Hematopoietic multipotent progenitor cell (in vitro differentiated cells): ENCODE data around the gene SLC45A1. TPM values are rescaled to one million over a fixed set of nuclear protein-coding genes. Genes with fewer than 3 reads are reported as not detected.
A peak's percentile ranks its signal among the peaks of the same experiment; 100 is the strongest.

Source experiments
- DNase-seq, 3 donors: peaks; one replicate each; pipeline ENCODE4 v3.0.0-alpha.2; 2011 to 2015; ENCODE audit warnings: low read depth in 2 of 3, low spot score in 2 of 3
- total RNA-seq: library from RNA; depleted of rRNA; stranded (reverse); fragments of >200 nt; gene quantifications from one replicate; pipeline ENCODE4 v1.2.3, GENCODE V29; 2012

The SLC45A1 gene
- total RNA-seq, 1 donor: 0.27 TPM

GRCh38 chr1:8334106-8334851, 16.4 kb downstream of the SLC45A1 start:
- no peak for DNase-seq

GRCh38 chr1:8335246-8335645, 17.3 kb downstream of the SLC45A1 start:
- no peak for DNase-seq

DNA sequence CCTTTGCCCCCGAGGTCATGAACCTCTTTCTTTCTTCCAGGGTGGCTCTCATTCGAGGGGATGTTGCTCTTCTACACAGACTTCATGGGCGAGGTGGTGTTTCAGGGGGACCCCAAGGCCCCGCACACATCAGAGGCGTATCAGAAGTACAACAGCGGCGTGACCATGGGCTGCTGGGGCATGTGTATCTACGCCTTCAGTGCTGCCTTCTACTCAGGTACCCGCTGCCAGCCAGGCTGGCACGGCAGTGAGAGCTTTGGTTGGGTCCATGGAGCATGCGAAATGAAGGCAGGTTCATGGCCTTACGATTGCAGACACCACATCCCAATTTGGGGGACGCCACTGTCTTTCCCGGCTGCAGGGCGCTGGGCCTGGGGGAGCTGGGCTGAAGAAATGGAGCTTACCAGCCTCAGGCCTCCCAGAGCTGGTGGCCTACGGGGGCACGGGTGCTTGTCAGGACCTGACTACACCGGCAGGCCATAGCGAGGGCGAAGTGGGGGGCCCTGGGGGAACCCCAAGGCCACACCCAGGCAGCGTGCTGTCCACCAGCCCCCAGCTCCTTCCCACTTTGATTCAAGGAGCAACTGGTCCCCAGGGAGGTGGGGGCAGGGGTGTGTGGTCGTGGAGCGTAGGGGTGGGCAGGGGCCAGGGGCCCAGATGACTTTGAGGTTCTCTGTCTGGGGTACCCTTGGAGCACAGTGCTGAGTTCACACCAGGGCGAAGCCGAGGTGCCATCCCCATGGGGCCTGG, 20.0 kb downstream of the SLC45A1 start:
- no peak for DNase-seq

DNA sequence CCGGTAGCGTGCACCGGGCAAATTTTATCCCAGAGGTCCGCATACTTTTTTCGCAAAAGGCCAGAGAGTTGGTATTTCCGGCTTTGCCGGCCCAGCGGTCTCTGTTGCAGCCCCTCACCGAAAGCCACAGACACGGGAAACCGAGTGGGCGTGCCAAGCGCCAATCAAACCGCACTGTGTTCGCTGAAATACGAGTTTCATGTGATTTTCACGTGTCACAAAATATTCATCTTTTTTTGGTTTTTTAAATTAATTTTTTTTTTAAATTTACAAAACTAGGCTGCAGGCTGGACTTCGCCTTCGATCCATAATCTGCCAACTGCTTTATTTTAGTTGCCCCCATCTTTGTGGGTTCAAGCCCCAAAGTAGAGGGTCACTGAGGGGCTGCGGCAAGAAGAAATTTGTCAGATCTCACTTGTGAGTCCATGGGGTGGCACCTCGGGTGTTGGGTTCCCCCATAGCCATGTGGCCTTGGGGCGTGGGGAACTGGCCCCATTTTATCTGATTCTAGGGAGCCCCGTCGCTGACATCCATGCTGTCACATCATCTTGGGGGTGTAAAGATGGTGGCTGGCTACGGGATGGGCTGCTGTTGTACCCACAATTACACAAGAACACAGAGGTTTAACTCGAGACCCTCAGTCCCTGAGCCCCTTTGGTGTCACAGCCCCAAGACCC, 20.8 kb downstream of the SLC45A1 start:
- DNase-seq: no peak

DNA sequence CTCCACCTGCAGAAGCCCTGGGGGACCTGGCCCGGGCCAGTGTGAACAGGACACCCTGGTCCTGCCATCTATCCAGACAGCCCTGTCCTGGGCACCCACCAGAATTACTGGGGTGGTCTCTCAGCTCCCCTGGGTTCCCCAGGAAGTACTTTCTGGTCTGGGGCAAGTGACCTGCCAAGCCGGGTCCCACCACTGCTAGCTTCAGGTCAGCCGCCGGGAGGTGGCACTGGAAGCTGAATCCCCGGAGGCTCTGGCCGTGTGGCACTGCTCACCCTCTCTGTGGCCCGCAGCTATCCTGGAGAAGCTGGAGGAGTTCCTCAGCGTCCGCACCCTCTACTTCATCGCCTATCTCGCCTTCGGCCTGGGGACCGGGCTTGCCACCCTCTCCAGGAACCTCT, 21.3 kb downstream of the SLC45A1 start:
- no peak for DNase-seq

GRCh38 chr1:8340448-8340847, 22.5 kb downstream of the SLC45A1 start:
- DNase-seq: no peak

DNA sequence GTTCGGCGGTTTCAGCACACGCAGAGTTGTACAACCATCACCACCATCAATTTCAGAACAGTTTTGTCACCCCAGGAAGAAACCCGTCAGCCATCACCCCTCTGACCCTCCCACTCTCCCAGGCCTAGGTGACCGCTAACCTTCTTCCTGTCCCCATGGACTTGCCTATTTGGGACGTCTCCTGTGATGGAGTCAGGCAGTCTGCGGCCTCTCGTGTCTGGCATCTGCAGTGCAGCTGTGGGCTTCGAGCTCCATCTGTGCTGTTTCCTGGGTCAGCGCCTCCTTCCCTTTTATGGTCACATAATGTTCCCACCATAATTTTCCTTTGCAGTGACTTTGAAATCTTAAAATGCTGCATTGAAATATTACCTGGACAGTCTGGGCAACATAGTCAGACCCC, 24.4 kb downstream of the SLC45A1 start:
- DNase-seq: no peak

DNA sequence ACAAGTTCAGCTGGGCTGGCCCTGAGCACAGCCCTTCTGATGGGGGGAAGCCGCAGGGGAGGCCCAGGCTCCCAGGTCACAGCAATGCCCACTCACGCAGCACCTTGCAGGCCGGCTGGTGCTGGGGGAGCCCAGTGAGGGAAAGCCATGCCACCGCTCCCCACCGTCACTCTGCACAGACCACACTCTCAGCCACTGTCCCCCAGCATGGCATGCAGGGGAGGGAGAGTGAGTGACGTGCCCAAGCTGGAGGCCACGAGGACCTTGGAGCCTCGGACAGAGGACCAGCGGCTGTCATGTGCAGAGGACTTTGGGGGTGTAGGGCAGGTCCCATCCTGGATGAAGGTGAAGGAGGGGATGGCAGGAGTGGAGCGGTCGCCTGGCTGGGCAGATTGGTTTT, 25.1 kb downstream of the SLC45A1 start:
- no peak for DNase-seq

DNA sequence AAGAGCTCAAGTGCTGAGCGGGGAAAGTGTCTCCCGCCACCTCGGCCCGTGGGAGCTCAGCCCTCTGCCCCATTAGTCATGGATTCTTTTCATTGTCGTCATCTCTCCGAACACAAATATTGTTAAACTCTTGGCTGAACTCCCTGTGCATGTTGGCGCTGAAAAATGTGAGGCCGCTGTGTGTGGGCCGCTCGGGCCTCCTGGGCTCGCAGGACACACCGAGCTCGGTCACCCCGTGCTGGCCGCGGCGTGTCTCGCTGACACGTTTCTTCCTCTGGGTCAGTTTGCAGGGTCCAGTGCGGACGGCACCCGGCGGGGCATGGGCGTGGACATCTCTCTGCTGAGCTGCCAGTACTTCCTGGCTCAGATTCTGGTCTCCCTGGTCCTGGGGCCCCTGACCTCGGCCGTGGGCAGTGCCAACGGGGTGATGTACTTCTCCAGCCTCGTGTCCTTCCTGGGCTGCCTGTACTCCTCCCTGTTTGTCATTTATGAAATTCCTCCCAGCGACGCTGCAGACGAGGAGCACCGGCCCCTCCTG, 25.6 kb downstream of the SLC45A1 start:
- no peak for DNase-seq

DNA sequence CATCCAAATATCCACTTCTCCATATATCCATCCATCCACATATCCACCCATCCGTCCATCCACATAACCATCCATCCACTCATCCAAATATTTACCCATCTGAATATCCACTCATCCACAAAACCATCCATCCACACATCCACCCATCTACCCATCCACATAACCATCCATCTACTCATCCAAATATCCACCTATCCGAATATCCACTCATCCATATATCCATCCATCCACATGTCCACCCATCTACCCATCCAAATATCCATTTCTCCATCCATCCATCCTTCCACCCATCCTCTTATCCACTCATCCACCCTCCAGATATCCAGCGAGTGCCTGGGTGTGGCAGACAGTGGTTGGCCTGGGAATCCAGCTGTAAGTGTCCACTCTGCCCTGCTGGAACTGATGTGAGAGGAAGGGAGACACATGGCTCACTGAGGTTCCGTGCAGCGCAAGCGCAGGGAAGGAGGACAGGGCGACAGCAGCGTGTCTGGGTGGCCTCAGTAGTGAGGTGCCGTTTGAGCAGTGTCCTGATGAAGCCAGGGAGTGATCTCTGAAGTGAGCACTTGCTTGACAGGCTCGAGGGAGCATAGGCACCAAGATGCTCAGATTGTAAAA, 27.1 kb downstream of the SLC45A1 start:
- no peak for DNase-seq

DNA sequence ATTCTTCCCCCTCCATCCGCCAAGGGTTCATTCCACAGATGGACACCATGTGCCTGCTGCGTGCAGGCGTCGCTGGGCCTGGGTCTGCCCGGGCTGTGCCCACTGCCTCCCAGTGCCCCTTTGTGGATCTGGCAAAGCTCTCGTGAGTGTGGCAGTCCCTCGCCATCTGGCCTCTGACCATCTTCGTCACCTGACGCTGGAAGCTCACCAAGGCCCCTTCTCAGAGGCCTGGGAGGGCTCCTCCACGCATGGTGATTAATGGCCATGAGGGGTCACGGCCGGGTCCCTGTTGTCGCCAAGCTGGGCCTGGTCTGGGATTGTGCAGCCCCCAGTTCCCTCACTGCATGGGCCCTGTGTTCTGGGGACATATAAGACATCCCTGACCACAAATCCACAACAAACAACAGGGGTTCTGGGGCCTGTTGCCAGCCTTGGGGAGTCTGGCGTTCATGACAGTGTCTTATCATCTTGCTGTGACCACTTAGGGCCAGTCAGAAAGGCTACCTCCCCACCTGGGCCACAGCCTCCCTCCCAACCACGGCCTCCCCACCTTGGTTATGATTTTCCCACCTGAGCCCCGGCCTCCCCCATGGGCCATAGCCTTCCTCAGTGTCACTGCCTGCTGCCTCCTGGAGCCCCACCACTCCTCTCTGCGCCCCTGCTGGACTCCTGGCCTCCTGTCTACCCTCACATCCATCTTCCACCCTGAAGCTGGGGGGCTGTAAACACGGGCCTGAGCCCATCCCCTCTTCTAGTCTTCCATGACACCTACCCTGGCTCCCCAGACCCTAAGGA, 27.9 kb downstream of the SLC45A1 start:
- no peak for DNase-seq

DNA sequence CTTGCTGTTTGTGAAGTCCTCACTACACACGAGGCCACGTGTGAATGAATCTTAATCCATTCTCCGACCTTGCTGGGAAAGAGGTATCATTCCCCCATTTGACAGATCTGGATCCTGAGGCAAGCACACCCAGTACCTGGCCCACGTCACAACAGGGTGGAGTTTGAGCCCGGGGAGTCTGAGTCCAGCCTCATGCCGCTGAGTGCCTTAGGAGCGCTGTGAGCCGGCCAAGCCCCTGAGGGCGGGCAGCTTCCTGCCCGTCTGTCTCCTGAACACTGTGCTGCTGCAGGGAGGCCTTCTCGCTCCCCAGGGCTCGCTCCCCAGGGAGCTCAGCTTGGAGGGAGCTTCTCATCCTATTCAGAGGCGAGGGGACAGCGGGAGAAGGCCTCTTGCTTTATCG, 29.7 kb downstream of the SLC45A1 start:
- DNase-seq: no peak

GRCh38 chr1:8348047-8348776, 30.3 kb downstream of the SLC45A1 start:
- no peak for DNase-seq

DNA sequence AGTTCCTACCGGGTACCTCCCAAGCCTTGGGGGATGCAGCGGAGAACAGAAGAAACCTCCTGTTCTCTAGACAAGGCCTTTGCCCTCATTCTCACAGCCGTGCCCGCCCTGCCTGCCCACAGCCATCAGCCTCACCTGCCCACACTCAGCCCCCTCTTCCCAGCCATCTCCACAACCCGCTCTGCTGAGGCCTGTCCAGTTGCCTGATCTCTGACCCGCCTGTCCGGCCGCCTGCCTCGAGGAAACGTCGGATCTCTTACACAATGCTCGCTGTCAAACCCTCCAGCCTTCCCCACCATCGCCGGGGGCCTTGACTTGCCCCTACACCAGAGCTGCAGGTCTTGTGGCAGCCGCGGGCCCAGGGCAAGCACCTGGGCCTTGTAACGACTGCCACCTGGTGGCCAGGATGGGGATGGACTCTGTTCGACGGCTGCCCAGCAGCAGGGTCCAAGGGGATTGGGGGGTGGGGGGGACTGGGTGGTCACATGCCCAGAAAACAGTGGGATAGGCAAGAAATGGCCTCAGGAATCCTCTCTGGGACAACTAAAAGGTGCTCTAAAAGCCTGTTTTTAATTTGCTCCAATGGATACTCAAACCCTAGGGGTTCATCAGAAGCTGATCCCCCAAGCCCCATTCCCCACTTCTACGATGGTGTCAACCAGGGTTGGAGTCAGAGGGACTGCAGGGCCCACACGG, 31.0 kb downstream of the SLC45A1 start:
- peak; percentile 56 to 74 (median 56) for DNase-seq

DNA sequence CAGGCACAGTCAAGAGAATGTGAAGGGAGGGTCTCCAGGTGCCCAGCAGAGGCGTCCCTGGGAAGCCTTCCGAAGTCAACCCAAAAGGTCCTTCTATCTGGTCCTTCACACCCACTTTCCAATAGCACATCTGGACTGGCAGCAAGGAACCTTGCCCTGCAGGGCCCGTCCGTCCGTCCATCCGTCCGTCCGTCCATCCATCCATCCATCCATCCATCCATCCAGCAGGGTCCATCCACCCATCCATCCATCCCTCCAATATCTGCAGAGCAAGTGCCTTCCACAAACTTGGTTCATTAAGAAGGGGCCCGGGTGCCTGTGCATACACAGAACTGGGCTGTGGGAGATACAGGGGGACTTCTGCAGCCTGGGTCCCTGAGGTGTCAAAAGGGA, 31.6 kb downstream of the SLC45A1 start:
- no peak for DNase-seq

DNA sequence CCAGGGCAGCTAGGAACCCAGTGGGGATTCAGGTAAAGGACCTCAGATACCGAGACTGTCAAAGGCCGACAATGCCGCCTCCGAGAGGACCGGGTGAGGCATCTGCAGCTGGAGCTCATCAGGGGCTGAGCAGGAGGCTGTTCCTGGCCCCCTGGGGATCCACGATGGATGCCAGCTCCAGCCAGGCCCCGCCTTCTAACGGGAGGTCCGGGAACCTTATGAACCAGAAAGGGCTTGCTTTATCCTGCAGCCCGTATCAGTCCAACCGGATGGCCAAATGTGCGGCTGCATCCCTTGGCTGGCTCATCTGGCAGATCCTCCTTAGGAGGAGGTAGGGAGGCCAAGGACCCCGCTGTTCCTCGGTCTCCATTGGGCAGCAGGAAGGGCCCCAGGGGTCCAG, 32.0 kb downstream of the SLC45A1 start:
- DNase-seq: no peak

DNA sequence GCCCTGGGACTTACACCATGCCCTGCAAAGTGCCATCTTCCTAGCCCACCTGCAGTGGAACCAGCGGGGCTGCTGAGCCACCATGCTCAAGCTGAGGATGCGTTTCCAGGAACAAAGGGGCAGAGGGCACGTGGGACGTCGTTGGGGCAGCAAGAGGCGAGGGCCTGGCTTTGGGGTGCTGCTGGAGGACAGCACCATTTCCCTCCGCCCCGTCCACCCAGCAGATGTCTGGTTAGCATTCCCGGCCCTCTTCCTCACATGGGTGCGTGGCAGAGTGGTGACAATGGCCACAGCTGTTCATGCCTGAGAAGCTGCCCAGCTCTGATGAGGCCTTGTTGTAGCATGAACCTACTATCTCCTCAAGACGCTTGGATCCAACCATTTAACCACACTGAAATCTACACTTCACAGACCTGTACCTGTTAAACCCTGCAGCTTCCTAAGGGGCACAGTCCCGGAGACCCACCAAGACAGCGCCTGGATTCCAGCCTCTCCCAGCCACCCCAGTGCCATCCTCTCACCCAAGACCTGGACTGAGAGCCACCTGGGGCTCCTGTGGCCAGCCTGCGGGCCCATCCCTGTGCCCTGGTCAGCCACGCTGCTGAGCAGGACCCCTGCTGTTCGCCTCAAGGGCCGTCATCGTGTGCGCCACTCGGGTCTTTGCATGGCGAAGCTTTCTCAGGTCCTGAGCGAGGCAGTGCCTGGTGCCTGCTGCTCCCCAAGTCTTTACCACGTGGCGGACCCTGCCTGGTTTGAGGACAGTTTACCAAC, 33.2 kb downstream of the SLC45A1 start:
- DNase-seq: no peak
